WTC11 (cell line): ENCODE results near the gene IFT122.

ENCODE experiments used
- ATF2 ChIP-seq: sonication (generic); formaldehyde crosslinking; IDR thresholded peaks from 2 replicates; pipeline ENCODE4 v1.8.1; 2022; ENCODE audit warnings: low read depth, missing genetic modification reagents, borderline replicate concordance
- ATF3 ChIP-seq: sonication (generic); formaldehyde crosslinking; conservative IDR thresholded peaks from 2 replicates; pipeline ENCODE4 v1.8.1; 2022; ENCODE audit warnings: mild to moderate bottlenecking, missing genetic modification reagents
- CBFB ChIP-seq: sonication (generic); formaldehyde crosslinking; IDR thresholded peaks from 2 replicates; pipeline ENCODE4 v1.8.1; 2022; ENCODE audit warnings: mild to moderate bottlenecking, low read depth, missing genetic modification reagents
- FOXJ3 ChIP-seq: sonication (generic); formaldehyde crosslinking; IDR thresholded peaks from 2 replicates; pipeline ENCODE4 v1.9.0; 2021; ENCODE audit warnings: missing genetic modification reagents, mild to moderate bottlenecking, borderline replicate concordance
- IRF1 ChIP-seq: sonication (generic); formaldehyde crosslinking; IDR thresholded peaks from 2 replicates; pipeline ENCODE4 v1.8.0; 2023; ENCODE audit warnings: missing genetic modification reagents
- SOX15 ChIP-seq: fragments of 250-450 bp; sonication (Bioruptor Pico); IDR thresholded peaks from 2 replicates; pipeline ENCODE4 v1.9.0; 2021; ENCODE audit warnings: mild to moderate bottlenecking
- TF ChIP-seq, protein P1 (sequence below): fragments of 200-600 bp; IDR thresholded peaks from 2 replicates; pipeline ENCODE4 v1.8.0; 2022; ENCODE audit warnings: antibody characterized with exemption

DNA sequence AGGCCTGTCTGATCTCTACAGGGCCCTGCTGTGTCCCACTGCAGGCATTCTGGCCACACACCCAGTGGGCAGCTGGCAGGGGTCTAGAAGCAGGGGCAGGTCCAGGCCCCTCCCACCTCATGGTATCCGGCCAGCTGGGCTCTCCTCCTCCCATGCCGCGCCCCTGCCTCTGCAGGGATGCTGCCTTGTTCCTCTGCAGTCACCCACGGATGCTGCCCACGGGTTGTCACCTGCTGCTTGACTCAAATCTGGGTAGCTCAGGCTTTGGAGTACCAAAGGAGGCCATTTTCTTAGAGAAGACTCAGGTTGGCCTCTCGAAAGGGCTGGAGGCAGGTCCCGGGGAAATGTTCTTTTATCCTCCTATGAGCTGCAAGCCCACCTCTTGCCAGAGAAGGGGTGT lies 36.6 kb upstream of the IFT122 start:
- TF ChIP-seq, protein P1, sequence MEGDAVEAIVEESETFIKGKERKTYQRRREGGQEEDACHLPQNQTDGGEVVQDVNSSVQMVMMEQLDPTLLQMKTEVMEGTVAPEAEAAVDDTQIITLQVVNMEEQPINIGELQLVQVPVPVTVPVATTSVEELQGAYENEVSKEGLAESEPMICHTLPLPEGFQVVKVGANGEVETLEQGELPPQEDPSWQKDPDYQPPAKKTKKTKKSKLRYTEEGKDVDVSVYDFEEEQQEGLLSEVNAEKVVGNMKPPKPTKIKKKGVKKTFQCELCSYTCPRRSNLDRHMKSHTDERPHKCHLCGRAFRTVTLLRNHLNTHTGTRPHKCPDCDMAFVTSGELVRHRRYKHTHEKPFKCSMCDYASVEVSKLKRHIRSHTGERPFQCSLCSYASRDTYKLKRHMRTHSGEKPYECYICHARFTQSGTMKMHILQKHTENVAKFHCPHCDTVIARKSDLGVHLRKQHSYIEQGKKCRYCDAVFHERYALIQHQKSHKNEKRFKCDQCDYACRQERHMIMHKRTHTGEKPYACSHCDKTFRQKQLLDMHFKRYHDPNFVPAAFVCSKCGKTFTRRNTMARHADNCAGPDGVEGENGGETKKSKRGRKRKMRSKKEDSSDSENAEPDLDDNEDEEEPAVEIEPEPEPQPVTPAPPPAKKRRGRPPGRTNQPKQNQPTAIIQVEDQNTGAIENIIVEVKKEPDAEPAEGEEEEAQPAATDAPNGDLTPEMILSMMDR = no peak
- TF ChIP-seq CBFB (no peak), ATF3 (CRISPR knock-in tag) (no peak), FOXJ3 (CRISPR knock-in tag) (no peak), SOX15 (CRISPR knock-in tag) (no peak), ATF2 (CRISPR knock-in tag) (no peak), IRF1 (CRISPR knock-in tag) (no peak)
